GM18909 (cell line): ENCODE data around the gene AMBRA1.
"Not testable (repeated sequence)": the region's sequence is repeated elsewhere in the genome, so short reads cannot be mapped to it uniquely, and the experiment has no call there.

ENCODE experiments used
- ATAC-seq: cut with Tn5 transposase; IDR thresholded peaks from one replicate; pipeline ENCODE4 v1.9.1; 2021; ENCODE audit warnings: mild to moderate bottlenecking; ENCODE audit not compliant: unreplicated experiment, poor library complexity

The AMBRA1 gene

DNA sequence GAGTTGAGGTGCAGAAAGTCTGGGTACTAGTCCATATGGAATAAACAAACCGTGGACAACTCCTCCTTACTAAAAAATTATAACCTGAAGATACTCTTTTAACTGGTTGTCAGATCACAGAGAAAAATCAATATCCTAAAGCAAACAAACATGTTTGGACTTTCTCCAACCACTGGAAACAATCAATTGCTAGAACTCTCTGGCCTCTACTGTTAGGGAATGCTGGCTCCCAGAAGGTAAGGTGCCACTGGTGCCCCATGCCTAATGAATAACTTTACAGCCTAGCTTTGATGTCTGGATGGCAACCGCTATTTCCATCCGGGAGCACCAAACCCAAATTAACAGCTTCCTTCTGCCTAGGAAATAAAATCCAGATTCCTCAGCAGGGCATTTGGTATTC is 74.5 kb downstream of the AMBRA1 start:
- ATAC-seq, result no peak

- ATAC-seq, result not testable (repeated sequence)
Measured at GRCh38 chr11:46518928-46519327, 74.9 kb downstream of the AMBRA1 start.

DNA sequence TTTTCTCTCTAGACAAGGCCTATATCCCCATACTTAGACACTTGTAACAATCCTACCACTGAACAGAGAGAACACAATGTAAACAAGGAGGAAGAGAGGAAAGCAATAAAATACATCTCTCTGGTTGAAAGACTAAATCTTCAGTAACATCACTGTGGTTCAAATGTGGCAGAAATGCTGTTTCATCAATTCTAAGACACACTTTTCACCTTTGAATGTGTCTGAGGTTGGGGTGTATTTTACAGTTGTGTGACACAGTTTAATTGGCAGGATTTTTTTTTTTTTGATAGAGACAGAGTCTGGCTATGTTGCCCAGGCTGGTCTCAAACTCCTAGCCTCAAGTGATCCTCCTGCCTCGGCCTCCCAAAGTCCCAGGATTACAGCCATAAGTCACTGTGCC is 79.5 kb downstream of the AMBRA1 start:
- no peak for ATAC-seq

GRCh38 chr11:46513934-46514342 is 79.9 kb downstream of the AMBRA1 start:
- no peak for ATAC-seq

- no peak for ATAC-seq
Measured at GRCh38 chr11:46512261-46512881, 81.5 kb downstream of the AMBRA1 start.

DNA sequence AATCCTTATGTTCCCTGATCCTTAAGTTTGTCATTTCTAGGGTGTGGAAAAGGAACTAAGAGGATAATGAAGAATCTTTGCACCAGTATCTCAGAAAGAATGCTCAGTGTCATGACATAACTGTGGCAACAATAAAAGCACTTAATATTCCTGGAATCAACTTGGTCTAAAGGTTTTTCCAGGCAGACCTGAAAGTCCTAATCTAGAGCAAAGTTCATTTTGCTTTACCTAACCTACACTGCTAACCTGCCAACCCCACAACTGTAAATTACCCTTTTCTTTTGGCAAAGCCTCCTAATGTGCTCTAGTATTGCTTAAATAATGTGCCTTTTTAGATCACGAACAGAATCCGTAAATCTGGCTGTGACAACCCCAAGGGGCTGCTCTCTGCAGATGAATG is 82.5 kb downstream of the AMBRA1 start:
- no peak for ATAC-seq

DNA sequence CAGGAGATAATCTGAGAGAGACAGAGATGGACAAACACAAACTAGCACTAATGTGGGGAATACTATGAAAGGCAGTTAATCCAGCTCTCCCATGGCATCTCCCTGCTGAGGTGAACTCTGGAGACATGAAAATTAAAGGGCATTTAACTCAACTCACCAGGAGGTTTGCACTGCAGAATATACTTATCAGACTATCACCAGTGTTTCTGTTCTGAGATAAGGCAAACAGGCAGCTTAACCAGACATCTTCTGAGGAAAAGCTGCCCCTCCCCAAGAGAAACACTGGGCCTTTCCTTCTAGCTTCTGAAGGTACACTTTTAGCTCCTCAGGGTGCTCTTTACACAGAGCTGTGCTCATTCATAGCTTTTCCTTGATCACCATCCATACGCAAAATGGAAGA is 85.5 kb downstream of the AMBRA1 start:
- ATAC-seq, result no peak

DNA sequence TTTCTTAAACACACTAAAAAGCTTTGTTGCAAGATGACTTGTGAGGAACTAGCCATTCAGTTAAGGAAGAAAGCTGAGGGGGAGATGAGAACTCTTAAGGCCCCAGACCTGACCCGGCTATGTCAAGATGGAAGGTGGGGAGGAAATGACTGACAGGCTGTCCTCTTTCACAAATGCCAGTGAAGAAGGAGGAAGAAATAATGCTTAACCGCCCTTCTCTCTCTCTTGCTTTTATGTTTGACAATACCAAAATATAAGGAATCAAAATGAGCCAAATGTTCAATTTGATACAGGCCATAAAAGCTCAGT is 87.4 kb downstream of the AMBRA1 start:
- no peak for ATAC-seq

DNA sequence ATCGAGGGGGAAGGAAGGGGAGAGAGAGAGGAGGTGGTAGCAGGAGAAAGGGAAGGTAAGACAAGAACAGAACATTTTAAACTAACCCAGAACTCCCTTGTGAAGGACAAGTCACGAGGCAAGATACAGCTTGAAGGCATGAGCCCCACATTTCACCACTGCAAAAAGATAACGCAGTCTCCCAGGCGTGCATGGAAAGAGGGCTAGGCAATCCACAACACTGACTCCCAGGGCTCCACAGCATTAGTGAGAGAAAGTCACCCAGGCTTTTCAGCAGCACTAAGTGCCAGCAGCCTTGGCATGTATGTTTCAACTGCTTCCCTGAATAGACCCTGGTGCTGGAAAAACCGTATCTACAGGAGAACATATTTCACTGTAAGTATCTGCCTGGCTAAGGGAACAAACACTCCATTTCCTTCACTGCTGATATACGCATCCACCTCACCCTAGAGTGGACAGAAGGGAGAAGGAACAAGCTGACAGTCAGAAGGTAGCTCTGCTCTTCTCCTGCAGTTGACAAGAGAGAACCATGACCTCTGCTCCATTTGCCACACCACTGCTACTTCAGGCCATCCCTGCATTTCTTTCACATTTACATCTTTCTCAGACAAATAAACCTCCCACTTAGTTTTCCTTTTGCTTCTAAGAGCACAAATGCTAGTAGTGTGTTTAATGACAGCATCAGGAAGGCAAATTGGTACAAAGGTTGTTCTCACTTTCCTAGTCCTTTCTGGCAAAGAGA is 87.9 kb downstream of the AMBRA1 start:
- ATAC-seq, result no peak

DNA sequence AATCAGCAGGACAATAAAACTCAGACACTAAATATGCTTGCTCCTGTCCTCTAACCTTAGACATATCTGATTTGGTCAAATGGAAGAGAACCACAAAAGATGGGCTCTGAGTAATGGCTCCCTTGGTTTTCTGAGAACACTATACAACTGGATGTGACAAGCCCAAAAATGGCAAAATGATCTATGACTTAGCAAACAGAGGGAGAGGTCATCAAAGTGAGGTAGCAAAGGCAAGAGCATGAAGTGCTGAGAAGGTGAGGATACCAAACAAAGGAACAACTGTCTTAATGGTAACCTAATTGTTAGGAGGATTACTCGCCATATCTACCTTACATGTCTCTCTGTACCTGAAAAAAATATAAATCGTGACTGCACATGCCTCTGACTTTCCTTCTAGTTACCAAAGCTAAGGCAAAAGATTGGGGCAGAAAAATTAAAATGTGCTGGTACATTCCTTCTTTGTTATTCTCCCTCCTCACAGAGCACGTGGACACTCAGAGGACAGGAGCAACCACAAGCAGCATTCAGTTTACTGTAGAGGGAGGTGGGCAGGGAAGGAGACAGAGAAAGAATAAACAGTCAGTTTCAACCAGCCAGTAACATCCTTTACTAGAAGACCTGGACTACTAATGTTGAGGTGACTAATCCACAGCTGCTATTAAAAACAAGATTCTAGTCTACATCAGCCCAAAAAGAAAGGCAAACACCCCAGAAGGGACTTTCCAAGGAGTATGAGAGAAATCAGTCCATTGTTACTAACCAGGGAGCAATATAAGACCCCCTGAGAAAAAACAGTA is 88.8 kb downstream of the AMBRA1 start:
- no peak for ATAC-seq

GRCh38 chr11:46499821-46500220 is 94.0 kb downstream of the AMBRA1 start:
- ATAC-seq, result no peak

DNA sequence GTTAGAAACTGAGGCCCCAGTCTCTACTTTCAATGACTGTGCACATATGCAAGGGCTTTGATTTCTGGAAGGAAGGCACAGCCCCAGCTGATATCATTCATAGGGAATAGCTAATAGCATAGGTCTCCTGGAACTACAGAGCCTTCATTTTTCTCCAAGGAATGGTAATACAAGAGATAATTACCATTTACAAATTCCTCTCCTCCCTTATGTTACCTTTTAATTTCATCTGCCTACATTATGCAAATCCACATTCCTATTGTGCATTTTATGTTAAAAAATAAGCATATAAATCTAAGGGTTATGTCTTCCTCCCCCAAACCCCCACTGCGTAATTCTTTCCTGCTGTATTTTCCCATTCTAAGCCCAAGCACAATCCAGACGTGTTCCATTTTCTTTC is 94.9 kb downstream of the AMBRA1 start:
- ATAC-seq, result no peak

DNA sequence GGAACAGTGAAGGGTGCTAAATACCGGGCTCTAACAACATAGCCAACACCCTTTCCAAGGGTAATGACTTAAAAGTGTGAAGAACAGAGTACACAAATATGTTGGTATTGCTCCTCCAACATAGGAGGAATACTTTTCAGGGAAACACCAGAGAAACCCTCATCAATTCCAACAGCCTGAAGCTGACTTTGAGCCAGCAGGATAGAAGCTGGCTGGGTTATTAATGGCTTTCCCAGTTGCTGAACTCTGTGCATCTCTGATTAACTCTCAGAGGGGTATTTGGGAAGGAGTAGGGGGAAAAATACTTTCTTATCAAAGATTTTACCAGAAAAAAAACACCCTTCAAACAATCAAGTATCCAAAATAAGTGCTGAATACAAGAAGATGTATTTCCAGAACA is 95.6 kb downstream of the AMBRA1 start:
- no peak for ATAC-seq

DNA sequence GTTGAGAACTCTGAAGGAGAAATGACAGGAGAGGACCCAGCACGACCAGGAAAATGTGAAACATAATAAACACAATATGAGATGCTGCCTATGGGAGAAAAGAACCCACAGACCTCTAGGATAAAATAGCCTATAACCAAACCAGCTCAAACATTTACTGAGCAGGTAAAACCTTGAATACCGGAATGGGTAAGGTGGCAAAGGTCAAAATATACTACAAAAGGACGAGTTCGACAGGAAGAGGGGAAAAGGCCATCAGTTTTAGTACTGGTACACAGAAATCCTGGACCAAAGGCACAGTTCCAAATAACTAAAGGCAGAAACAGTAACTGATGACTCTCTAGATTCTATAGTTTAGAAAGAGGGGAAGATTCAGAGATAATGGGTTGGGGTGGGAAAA is 96.3 kb downstream of the AMBRA1 start:
- no peak for ATAC-seq

DNA sequence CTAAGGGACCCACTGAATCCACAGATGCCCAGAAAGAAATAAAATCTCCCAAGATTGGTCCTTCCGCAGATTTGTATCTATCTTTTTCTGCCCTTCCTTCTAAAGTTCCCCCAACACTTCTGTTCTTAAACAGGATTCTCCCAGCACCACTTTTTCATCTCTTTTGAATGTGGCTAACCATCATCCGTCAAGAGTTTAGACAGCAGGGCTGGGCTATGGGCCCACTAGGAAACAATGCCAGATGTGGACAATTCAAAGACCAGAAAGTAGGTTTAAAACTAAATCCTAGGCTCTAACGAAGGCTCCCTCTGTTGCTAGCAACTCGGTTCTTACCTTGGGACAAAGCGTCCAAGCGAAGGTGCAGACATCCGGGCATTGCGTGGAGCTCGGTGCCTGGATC is 100.0 kb downstream of the AMBRA1 start:
- ATAC-seq, result no peak

GRCh38 chr11:46492532-46492931 is 101.3 kb downstream of the AMBRA1 start:
- ATAC-seq, result no peak

- no peak for ATAC-seq
Measured at GRCh38 chr11:46491661-46492330, 102.0 kb downstream of the AMBRA1 start.

- ATAC-seq, result no peak
Measured at GRCh38 chr11:46490666-46491065, 103.2 kb downstream of the AMBRA1 start.

GRCh38 chr11:46489656-46490560 is 103.9 kb downstream of the AMBRA1 start:
- ATAC-seq, result peak; percentile 47

DNA sequence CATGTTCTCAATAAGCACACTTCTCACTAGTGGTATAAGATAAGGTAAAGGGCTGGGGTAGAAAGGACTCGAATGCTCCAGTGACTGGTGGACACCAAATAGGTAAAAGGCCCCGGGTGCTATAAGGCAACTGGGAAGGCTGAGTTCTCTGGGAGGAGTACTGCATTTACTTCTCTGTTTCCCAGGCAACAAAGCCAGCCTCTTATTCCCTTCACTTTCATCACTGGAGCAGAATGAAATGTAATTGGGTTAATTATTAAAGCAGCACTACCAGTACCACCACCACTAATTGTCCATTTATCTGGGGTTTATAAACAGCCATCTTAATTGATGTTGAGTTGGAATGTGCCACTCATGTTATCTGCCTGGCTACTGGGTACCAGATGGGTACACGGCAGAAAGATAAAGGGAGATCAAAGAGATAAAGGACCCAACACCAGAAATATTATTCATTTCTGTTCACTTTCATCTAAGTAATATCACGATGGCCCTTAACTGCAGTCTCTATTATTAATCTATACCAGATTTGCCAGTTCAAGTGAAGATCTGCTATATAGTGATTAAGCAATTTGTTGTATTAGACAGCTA is 107.9 kb downstream of the AMBRA1 start:
- ATAC-seq, result no peak
